Panc1 (cell line): ENCODE results near the gene UNC5B. TPM values are rescaled to one million over a fixed set of nuclear protein-coding genes. Genes with fewer than 3 reads are reported as not detected.

Experiments
- ATAC-seq: fragments of 200-7000 bp; cut with Tn5 transposase; 2 replicates; pipeline ENCODE4 v1.9.1; 2020; ENCODE audit warnings: mild to moderate bottlenecking, moderate library complexity
- BruUV-seq: library from RNA; stranded (reverse); fragments of 400-500 nt; replicated peaks from 2 replicates; lab custom pipeline; 2021; lab: Mats Ljungman, UMichigan
- CTCF ChIA-PET: fragments of 300-600 bp; sonication (Branson Sonifier 250); formaldehyde crosslinking; loops from one replicate; lab custom pipeline; 2022; ENCODE audit warnings: antibody characterized with exemption; lab: Charles Lee
- POLR2A ChIA-PET: fragments of 300-600 bp; sonication (Branson Sonifier 250); formaldehyde crosslinking; loops from one replicate; lab custom pipeline; 2022; ENCODE audit warnings: antibody characterized with exemption; lab: Charles Lee
- DNase-seq: peaks from one replicate; pipeline ENCODE4 v3.0.0-alpha.2; 2010; ENCODE audit warnings: low read depth, low spot score
- H3K27ac ChIP-seq: 2 replicates; pipeline ENCODE4 v1.5.1; 2011; ENCODE audit warnings: mild to moderate bottlenecking, low read length, inconsistent platforms
- H3K27me3 ChIP-seq: fragments of 200-500 bp; sonication (Bioruptor generic); 2 replicates; pipeline ENCODE4 v1.6.0; 2014; ENCODE audit warnings: low read length, inconsistent platforms; ENCODE audit not compliant: control insufficient read depth, insufficient read depth
- H3K36me3 ChIP-seq: fragments of 200-500 bp; sonication (Bioruptor generic); 2 replicates; pipeline ENCODE4 v1.5.1; 2014; ENCODE audit warnings: inconsistent platforms, mild to moderate bottlenecking, low read length, moderate library complexity; ENCODE audit not compliant: control insufficient read depth, insufficient read depth
- H3K4me1 ChIP-seq: 2 replicates; pipeline ENCODE4 v1.5.1; 2011; ENCODE audit warnings: inconsistent platforms, mild to moderate bottlenecking, low read length, moderate library complexity; ENCODE audit not compliant: control insufficient read depth, insufficient read depth
- H3K4me3 ChIP-seq, 2 experiments: 2 replicates each; pipeline ENCODE4 v1.5.1; 2011 to 2012; ENCODE audit warnings: low read depth in 2 of 2, low read length in 2 of 2, mild to moderate bottlenecking in 2 of 2, inconsistent platforms in 1 of 2, moderate library complexity in 1 of 2
- H3K9me3 ChIP-seq: fragments of 200-500 bp; sonication (Bioruptor generic); 2 replicates; pipeline ENCODE4 v1.5.1; 2014; ENCODE audit warnings: low read depth, mild to moderate bottlenecking, inconsistent platforms, low read length, moderate library complexity; ENCODE audit not compliant: control insufficient read depth, insufficient read depth
- CTCF ChIP-seq: fragments of 450-650 bp; IDR thresholded peaks from 2 replicates; pipeline ENCODE4 v1.5.1; 2017; ENCODE audit warnings: mild to moderate bottlenecking
- POLR2AphosphoS5 ChIP-seq: IDR thresholded peaks from 2 replicates; pipeline ENCODE4 v1.6.1; 2012; ENCODE audit warnings: mild to moderate bottlenecking, low read depth, low read length, moderate library complexity
- REST ChIP-seq, 2 experiments: IDR thresholded peaks; 2 replicates each; pipeline ENCODE4 v1.6.1; 2011 to 2012; ENCODE audit warnings: low read depth in 2 of 2, control low read depth in 1 of 2, low read length in 1 of 2, mild to moderate bottlenecking in 1 of 2, moderate library complexity in 1 of 2; ENCODE audit not compliant: insufficient read depth in 1 of 2
- SIN3A ChIP-seq: IDR thresholded peaks from 2 replicates; pipeline ENCODE4 v1.6.1; 2012; ENCODE audit warnings: low read depth, mild to moderate bottlenecking, low read length, moderate library complexity, borderline replicate concordance; ENCODE audit not compliant: insufficient read depth
- TCF7L2 ChIP-seq: IDR thresholded peaks from 2 replicates; pipeline ENCODE4 v1.6.1; 2011; ENCODE audit warnings: mild to moderate bottlenecking, low read depth, low read length, inconsistent platforms
- in situ Hi-C: cut with HindIII; loops from 2 replicates; pipeline ENCODE4 v1.10.0; 2016; ENCODE audit warnings: low sequenced_read_pairs, low pct_unique_long_range_greater_than_20kb
- intact Hi-C: fragments of 100-400 bp; cut with micrococcal nuclease; formaldehyde crosslinking; loops from one replicate; pipeline ENCODE4 v1.10.0; 2022; ENCODE audit not compliant: unreplicated experiment
- total RNA-seq: library from RNA; stranded (reverse); gene quantifications from one replicate; pipeline ENCODE4 v1.2.1, GENCODE V29; 2021; ENCODE audit not compliant: unreplicated experiment

The UNC5B gene
- total RNA-seq, 1 experiment from 2014 or later = 1.1 TPM

- no peak for TF ChIP-seq REST (IDR thresholded peaks at IDR 0.05; ENCODE audit: insufficient read depth in 1 of 2, low read depth in 2 of 2, low read length in 1 of 2)
- TF ChIP-seq SIN3A = no peak
- TF ChIP-seq TCF7L2 = no peak
- no peak for TF ChIP-seq CTCF
- TF ChIP-seq POLR2AphosphoS5 = no peak
- H3K36me3 ChIP-seq = no peaks in the 10 kb centered on the region
- intact Hi-C loops = no loop called here
- ATAC-seq = no peak
- ChIA-PET POLR2A (no interaction called here), CTCF (no interaction called here)
- BruUV-seq = no TSS peak
- no peaks in the 10 kb centered on the region for H3K9me3 ChIP-seq
- in situ Hi-C loops = no loop called here
- no peak overlapping the region for H3K4me3 ChIP-seq
- H3K27me3 ChIP-seq = peaks cover 6% of the 10 kb centered on the region
- DNase-seq = no peak
- H3K4me1 ChIP-seq = peaks cover 6% of the 10 kb centered on the region
- no peak overlapping the region for H3K27ac ChIP-seq
These were observed 8.5 kb downstream of the UNC5B start for GRCh38 chr10:71220689-71221540.

- intact Hi-C loops = no loop called here
- ChIA-PET CTCF (no interaction called here), POLR2A (no interaction called here)
- ATAC-seq (no peak), DNase-seq (no peak)
- no peaks in the 10 kb centered on the region for H3K27me3 ChIP-seq
- no peak overlapping the region for H3K4me3 ChIP-seq
- in situ Hi-C loops = no loop called here
- H3K27ac ChIP-seq = no peak overlapping the region
- no peaks in the 10 kb centered on the region for H3K9me3 ChIP-seq
- H3K36me3 ChIP-seq = no peaks in the 10 kb centered on the region
- H3K4me1 ChIP-seq = no peaks in the 10 kb centered on the region
- TF ChIP-seq TCF7L2 = no peak
- no peak for TF ChIP-seq CTCF
- TF ChIP-seq SIN3A = no peak
- TF ChIP-seq REST (IDR thresholded peaks at IDR 0.05; ENCODE audit: insufficient read depth in 1 of 2, low read depth in 2 of 2, low read length in 1 of 2) = no peak
- no peak for TF ChIP-seq POLR2AphosphoS5
- BruUV-seq = no TSS peak
These were observed 9.3 kb downstream of the UNC5B start for GRCh38 chr10:71221586-71222202.
